H1 (cell line): ENCODE results near the gene MPRIP.

Experiments
- CHD7 ChIP-seq: fragments of 300-600 bp; sonication (generic); IDR thresholded peaks from 2 replicates; pipeline ENCODE4 v1.7.1; 2012; ENCODE audit warnings: low read length, moderate library complexity, mild to moderate bottlenecking, inconsistent platforms; ENCODE audit not compliant: insufficient replicate concordance
- CTCF ChIP-seq, 3 experiments: IDR thresholded peaks; 1 replicate in 2 of 3; 2 replicates in 1 of 3; pipeline versions ENCODE4 v1.5.1 to v1.6.1; 2011; ENCODE audit warnings: low read length in 3 of 3, mild to moderate bottlenecking in 3 of 3, inconsistent platforms in 2 of 3, low read depth in 1 of 3, moderate library complexity in 1 of 3; ENCODE audit not compliant: insufficient read depth in 1 of 3; ENCODE audit errors: control extremely low read depth in 1 of 3
- EP300 ChIP-seq, 2 experiments: IDR thresholded peaks; 1 replicate in 1 of 2; 2 replicates in 1 of 2; pipeline ENCODE4 v1.6.1; 2011 to 2012; ENCODE audit warnings: low read depth in 2 of 2, low read length in 2 of 2, mild to moderate bottlenecking in 2 of 2, borderline replicate concordance in 1 of 2, inconsistent platforms in 1 of 2, moderate library complexity in 1 of 2
- EZH2 ChIP-seq: fragments of 200-600 bp; sonication (generic); IDR thresholded peaks from 2 replicates; pipeline ENCODE4 v1.7.1; 2012; ENCODE audit warnings: low read depth, mild to moderate bottlenecking, moderate library complexity, low read length, inconsistent platforms; ENCODE audit not compliant: severe bottlenecking
- JUND ChIP-seq: IDR thresholded peaks from 2 replicates; pipeline ENCODE4 v1.6.1; 2011; ENCODE audit warnings: mild to moderate bottlenecking, improper control_type of control experiment, low read length
- KDM5A ChIP-seq: fragments of 200-600 bp; IDR thresholded peaks from 2 replicates; pipeline ENCODE4 v1.7.1; 2012; ENCODE audit warnings: mild to moderate bottlenecking, low read length, inconsistent platforms, mixed read lengths
- MAX ChIP-seq: IDR thresholded peaks from 2 replicates; pipeline ENCODE4 v1.6.1; 2012; ENCODE audit warnings: inconsistent platforms
- NANOG ChIP-seq: IDR thresholded peaks from 2 replicates; pipeline ENCODE4 v1.6.1; 2011; ENCODE audit warnings: low read length, low read depth, mild to moderate bottlenecking, inconsistent platforms; ENCODE audit not compliant: insufficient read depth, poor library complexity, severe bottlenecking
- POLR2A ChIP-seq, 2 experiments: IDR thresholded peaks; 1 replicate in 1 of 2; 2 replicates in 1 of 2; pipeline ENCODE4 v1.6.1; 2011; ENCODE audit warnings: low read depth in 2 of 2, low read length in 2 of 2, mild to moderate bottlenecking in 2 of 2; ENCODE audit errors: control extremely low read depth in 1 of 2
- POLR2AphosphoS5 ChIP-seq: IDR thresholded peaks from 2 replicates; pipeline ENCODE4 v1.6.1; 2011; ENCODE audit warnings: low read depth, low read length
- RAD21 ChIP-seq, 2 experiments: IDR thresholded peaks in 1 of 2; conservative IDR thresholded peaks in 1 of 2; 2 replicates each; pipeline ENCODE4 v1.6.1; 2011; ENCODE audit warnings: low read depth in 2 of 2, low read length in 2 of 2, improper control_type of control experiment in 1 of 2, inconsistent platforms in 1 of 2, mild to moderate bottlenecking in 1 of 2, moderate library complexity in 1 of 2
- RXRA ChIP-seq: IDR thresholded peaks from 2 replicates; pipeline ENCODE4 v1.6.1; 2011; ENCODE audit warnings: low read depth, mild to moderate bottlenecking, low read length, moderate library complexity; ENCODE audit not compliant: insufficient read depth
- YY1 ChIP-seq: IDR thresholded peaks from 2 replicates; pipeline ENCODE4 v1.6.1; 2011; ENCODE audit warnings: low read depth, mild to moderate bottlenecking, low read length

GRCh38 chr17:17132746-17133145, 90.5 kb downstream of the MPRIP start:
- TF ChIP-seq JUND (no peak), EZH2 (no peak), MAX (no peak), RXRA (no peak), CTCF (IDR thresholded peaks at IDR 0.05; ENCODE audit: control extremely low read depth in 1 of 3, insufficient read depth in 1 of 3, low read depth in 1 of 3, low read length in 3 of 3) (no peak), POLR2AphosphoS5 (no peak), POLR2A (IDR thresholded peaks at IDR 0.05; ENCODE audit: control extremely low read depth in 1 of 2, low read depth in 2 of 2, low read length in 2 of 2) (no peak), KDM5A (no peak), NANOG (no peak), CHD7 (no peak), RAD21 (IDR thresholded peaks at IDR 0.05 in 1 of 2, conservative IDR thresholded peaks at IDR 0.05 in 1 of 2; ENCODE audit: low read depth in 2 of 2, low read length in 2 of 2) (no peak), YY1 (no peak), EP300 (IDR thresholded peaks at IDR 0.05; ENCODE audit: borderline replicate concordance in 1 of 2, low read depth in 2 of 2, low read length in 2 of 2) (no peak)
